ENCODE results near the gene GOLGA6L2. TPM values are rescaled to one million over a fixed set of nuclear protein-coding genes. Genes with fewer than 3 reads are reported as not detected.

The GOLGA6L2 gene
- total and polyA plus RNA-seq, 4 donors = not detected

DNA sequence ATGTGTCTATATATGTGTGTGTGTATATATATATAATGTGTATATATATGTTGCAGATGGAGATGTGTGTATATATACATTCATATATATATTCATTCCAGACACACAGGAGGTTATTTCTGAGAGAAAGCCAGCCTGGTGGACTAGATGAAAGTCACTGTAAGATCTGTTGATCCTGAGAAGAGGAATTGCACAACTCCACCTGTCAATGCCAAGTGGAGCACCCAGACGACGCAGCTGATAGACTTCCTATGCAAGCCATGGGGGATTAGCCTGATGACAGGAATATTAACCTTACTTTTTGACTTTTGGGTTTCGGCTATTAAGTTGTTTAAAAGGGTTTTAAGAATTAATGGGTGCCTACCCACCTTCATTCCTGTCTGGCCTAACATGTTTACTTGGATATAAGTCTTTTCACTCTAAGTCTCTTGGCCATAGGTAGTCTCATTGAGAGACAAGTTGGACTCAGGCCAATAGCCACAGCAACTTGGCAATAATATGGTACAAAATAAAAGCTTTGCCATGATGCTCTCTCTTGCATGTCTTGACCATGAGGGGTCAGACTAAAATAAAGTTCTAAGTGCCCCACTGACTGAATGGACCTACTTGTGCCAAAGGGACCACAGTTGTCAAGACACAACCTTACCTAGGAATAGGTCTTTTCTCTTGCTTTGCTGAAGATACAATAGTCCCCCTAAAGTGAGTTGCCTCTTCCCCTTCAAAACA is 35.9 kb upstream of the GOLGA6L2 start:
- TF ChIP-seq, protein P1, sequence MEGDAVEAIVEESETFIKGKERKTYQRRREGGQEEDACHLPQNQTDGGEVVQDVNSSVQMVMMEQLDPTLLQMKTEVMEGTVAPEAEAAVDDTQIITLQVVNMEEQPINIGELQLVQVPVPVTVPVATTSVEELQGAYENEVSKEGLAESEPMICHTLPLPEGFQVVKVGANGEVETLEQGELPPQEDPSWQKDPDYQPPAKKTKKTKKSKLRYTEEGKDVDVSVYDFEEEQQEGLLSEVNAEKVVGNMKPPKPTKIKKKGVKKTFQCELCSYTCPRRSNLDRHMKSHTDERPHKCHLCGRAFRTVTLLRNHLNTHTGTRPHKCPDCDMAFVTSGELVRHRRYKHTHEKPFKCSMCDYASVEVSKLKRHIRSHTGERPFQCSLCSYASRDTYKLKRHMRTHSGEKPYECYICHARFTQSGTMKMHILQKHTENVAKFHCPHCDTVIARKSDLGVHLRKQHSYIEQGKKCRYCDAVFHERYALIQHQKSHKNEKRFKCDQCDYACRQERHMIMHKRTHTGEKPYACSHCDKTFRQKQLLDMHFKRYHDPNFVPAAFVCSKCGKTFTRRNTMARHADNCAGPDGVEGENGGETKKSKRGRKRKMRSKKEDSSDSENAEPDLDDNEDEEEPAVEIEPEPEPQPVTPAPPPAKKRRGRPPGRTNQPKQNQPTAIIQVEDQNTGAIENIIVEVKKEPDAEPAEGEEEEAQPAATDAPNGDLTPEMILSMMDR (IDR thresholded peaks at IDR 0.05; ENCODE audit: control extremely low read depth, extremely low read depth) = no peak
- DNase-seq (no peak), ATAC-seq (ENCODE audit: insufficient read depth, low FRiP score) (no peak)
- no peak overlapping the region for H3K27ac ChIP-seq (ENCODE audit: low read depth in 1 of 2, low read length in 1 of 2)
- no peaks in the 10 kb centered on the region for H3K36me3 ChIP-seq (ENCODE audit: control insufficient read depth in 4 of 4, insufficient read depth in 4 of 4, low read length in 4 of 4)
- no peak overlapping the region for H3K4me3 ChIP-seq
- H3K9me3 ChIP-seq (ENCODE audit: control insufficient read depth in 4 of 4, insufficient read depth in 3 of 4, low read length in 3 of 4) = no peaks in the 10 kb centered on the region
- H3K27me3 ChIP-seq (ENCODE audit: control insufficient read depth in 3 of 3, insufficient read depth in 3 of 3, low read length in 2 of 3) = no peaks in the 10 kb centered on the region
- no peak overlapping the region for H3K9ac ChIP-seq (ENCODE audit: insufficient read depth in 1 of 2, low read length in 2 of 2)
- WGBS, 2 donors = 60 to 66% methylated on average over 3 of the region's 3 CpGs
- H3K4me1 ChIP-seq (ENCODE audit: control insufficient read depth in 5 of 5, insufficient read depth in 5 of 5, low read length in 5 of 5) = no peaks in the 10 kb centered on the region

DNA sequence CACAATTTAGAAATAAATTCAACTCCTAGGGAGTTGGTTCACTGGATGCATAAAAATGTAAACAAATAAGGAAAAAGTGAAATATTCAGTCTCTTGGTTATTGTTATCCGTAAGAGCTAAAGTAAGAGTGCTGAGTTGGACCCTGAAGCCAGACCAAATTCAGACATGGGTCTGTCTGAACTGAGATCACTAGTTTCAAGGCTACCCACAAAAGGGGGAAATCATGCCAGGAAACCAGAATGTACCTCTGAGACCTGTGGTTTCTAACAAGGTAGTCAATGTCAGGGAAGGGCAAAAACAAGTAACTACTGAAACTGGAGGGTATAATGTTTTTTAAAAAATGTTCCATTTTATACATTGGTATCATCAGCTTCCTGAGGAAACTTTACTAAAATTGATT is 35.2 kb upstream of the GOLGA6L2 start:
- no peak overlapping the region for H3K9ac ChIP-seq (ENCODE audit: insufficient read depth in 1 of 2, low read length in 2 of 2)
- DNase-seq = no peak
- H3K27ac ChIP-seq (ENCODE audit: low read depth in 1 of 2, low read length in 1 of 2) = no peak overlapping the region
- H3K27me3 ChIP-seq (ENCODE audit: control insufficient read depth in 3 of 3, insufficient read depth in 3 of 3, low read length in 2 of 3) = no peaks in the 10 kb centered on the region
- no peaks in the 10 kb centered on the region for H3K4me1 ChIP-seq (ENCODE audit: control insufficient read depth in 5 of 5, insufficient read depth in 5 of 5, low read length in 5 of 5)
- TF ChIP-seq, protein P1 (IDR thresholded peaks at IDR 0.05; ENCODE audit: control extremely low read depth, extremely low read depth) = no peak
- no peak overlapping the region for H3K4me3 ChIP-seq
- WGBS, 2 donors = 84% methylated on average over 1 of the region's 1 CpG
- no peaks in the 10 kb centered on the region for H3K36me3 ChIP-seq (ENCODE audit: control insufficient read depth in 4 of 4, insufficient read depth in 4 of 4, low read length in 4 of 4)
- H3K9me3 ChIP-seq (ENCODE audit: control insufficient read depth in 4 of 4, insufficient read depth in 3 of 4, low read length in 3 of 4) = no peaks in the 10 kb centered on the region
- no peak for ATAC-seq (ENCODE audit: insufficient read depth, low FRiP score)

DNA sequence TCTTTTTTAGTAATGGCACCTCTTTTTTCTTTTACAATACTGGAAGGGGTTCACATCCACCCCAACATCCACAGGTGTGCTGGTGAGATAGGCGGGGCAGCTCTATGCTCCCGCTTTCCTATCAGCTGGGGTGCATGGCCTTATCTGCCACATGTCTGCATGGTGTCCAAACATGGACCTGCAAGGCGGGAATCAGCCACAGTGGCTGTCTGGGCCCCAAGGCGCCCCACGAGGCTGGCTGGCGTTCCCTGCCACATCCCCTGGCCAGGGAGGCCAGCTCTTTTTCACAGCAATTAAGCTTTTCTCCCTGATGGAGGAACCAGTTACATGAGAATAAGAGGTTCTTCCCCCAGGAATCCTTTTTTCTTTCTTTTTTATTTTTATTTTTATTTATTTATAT is 30.9 kb upstream of the GOLGA6L2 start:
- Histone ChIP-seq H3K27me3 (ENCODE audit: control insufficient read depth in 3 of 3, insufficient read depth in 3 of 3, low read length in 2 of 3) (no peaks in the 10 kb centered on the region), H3K4me3 (no peak overlapping the region), H3K4me1 (ENCODE audit: control insufficient read depth in 5 of 5, insufficient read depth in 5 of 5, low read length in 5 of 5) (no peaks in the 10 kb centered on the region), H3K27ac (ENCODE audit: low read depth in 1 of 2, low read length in 1 of 2) (no peak overlapping the region), H3K9ac (ENCODE audit: insufficient read depth in 1 of 2, low read length in 2 of 2) (no peak overlapping the region), H3K9me3 (ENCODE audit: control insufficient read depth in 4 of 4, insufficient read depth in 3 of 4, low read length in 3 of 4) (no peaks in the 10 kb centered on the region), H3K36me3 (ENCODE audit: control insufficient read depth in 4 of 4, insufficient read depth in 4 of 4, low read length in 4 of 4) (no peaks in the 10 kb centered on the region)
- TF ChIP-seq, protein P1 (IDR thresholded peaks at IDR 0.05; ENCODE audit: control extremely low read depth, extremely low read depth) = no peak
- 86 to 90% methylated on average over 6 of the region's 6 CpGs for WGBS, 2 donors
- no peak for ATAC-seq (ENCODE audit: insufficient read depth, low FRiP score)
- no peak for DNase-seq

DNA sequence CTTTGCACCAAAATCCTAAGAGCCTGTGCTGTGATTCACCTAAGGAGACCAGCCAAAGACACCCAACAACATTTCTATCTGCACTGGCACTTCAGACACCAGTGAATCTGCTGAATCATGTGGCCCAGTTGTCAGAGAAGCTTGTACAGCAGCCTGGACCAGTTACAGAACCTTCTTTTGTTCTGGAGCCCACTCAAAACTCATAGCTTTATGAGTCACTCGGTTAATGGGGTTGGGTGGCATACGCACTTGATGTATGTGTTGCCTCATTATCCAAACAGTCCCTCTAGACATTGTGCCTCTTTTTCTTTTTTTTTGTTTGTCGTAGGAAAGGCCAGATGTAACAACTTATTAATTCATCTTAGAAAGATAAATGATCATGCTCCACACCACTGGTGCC is 25.6 kb upstream of the GOLGA6L2 start:
- no peaks in the 10 kb centered on the region for H3K9me3 ChIP-seq (ENCODE audit: control insufficient read depth in 4 of 4, insufficient read depth in 3 of 4, low read length in 3 of 4)
- no peak overlapping the region for H3K27ac ChIP-seq (ENCODE audit: low read depth in 1 of 2, low read length in 1 of 2)
- TF ChIP-seq, protein P1 (IDR thresholded peaks at IDR 0.05; ENCODE audit: control extremely low read depth, extremely low read depth) = no peak
- no peak overlapping the region for H3K9ac ChIP-seq (ENCODE audit: insufficient read depth in 1 of 2, low read length in 2 of 2)
- H3K27me3 ChIP-seq (ENCODE audit: control insufficient read depth in 3 of 3, insufficient read depth in 3 of 3, low read length in 2 of 3) = no peaks in the 10 kb centered on the region
- H3K4me3 ChIP-seq = no peak overlapping the region
- ATAC-seq (ENCODE audit: insufficient read depth, low FRiP score) (no peak), DNase-seq (no peak)
- no peaks in the 10 kb centered on the region for H3K36me3 ChIP-seq (ENCODE audit: control insufficient read depth in 4 of 4, insufficient read depth in 4 of 4, low read length in 4 of 4)
- whole genome bisulfite sequencing, 2 donors = 80% methylated on average over 3 of the region's 3 CpGs
- H3K4me1 ChIP-seq (ENCODE audit: control insufficient read depth in 5 of 5, insufficient read depth in 5 of 5, low read length in 5 of 5) = no peaks in the 10 kb centered on the region
